ENCODE data around the gene ASIC2. TPM values are rescaled to one million over a fixed set of nuclear protein-coding genes. Genes with fewer than 3 reads are reported as not detected.

Gene ASIC2
- total RNA-seq, 2 donors from 2014 or later, result 3.0 to 3.3 TPM

DNA sequence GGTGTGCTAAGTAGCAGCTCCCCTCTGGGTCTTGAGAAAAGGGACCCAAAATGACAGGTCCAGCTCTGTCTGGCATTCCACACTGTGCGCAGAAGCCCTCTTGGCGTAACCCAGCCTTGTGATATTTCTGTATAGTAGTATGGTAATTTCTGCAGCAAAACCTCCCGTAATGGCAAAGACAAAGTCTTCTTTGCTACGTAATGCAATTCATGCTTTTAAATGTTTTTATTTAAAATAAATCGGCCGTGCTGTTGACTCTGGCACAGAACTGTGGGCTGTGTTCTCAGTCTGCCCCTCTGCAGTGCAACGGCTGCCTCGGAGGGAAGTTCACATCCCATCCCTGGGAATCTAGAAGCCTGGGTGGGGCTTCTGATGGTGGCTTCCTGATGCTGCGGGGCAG, 75.2 kb downstream of the ASIC2 start:
- peaks cover 53% of the 10 kb centered on the region for H3K27me3 Mint-ChIP-seq (ENCODE audit: insufficient read depth)
- TF ChIP-seq, protein P1, sequence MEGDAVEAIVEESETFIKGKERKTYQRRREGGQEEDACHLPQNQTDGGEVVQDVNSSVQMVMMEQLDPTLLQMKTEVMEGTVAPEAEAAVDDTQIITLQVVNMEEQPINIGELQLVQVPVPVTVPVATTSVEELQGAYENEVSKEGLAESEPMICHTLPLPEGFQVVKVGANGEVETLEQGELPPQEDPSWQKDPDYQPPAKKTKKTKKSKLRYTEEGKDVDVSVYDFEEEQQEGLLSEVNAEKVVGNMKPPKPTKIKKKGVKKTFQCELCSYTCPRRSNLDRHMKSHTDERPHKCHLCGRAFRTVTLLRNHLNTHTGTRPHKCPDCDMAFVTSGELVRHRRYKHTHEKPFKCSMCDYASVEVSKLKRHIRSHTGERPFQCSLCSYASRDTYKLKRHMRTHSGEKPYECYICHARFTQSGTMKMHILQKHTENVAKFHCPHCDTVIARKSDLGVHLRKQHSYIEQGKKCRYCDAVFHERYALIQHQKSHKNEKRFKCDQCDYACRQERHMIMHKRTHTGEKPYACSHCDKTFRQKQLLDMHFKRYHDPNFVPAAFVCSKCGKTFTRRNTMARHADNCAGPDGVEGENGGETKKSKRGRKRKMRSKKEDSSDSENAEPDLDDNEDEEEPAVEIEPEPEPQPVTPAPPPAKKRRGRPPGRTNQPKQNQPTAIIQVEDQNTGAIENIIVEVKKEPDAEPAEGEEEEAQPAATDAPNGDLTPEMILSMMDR (conservative IDR thresholded peaks at IDR 0.05), result no peak
- no peak overlapping the region for H3K27ac Mint-ChIP-seq
- no peak overlapping the region for H3K4me3 Mint-ChIP-seq
- H3K27ac ChIP-seq (ENCODE audit: low read depth, low read length), result no peak overlapping the region
- no peaks in the 10 kb centered on the region for H3K36me3 Mint-ChIP-seq (ENCODE audit: low read depth)
- H3K9me3 Mint-ChIP-seq, result no peaks in the 10 kb centered on the region
- no peak overlapping the region for H3K4me3 ChIP-seq (ENCODE audit: low read length)
- no peak for DNase-seq
- no peaks in the 10 kb centered on the region for H3K36me3 ChIP-seq (ENCODE audit: control insufficient read depth, insufficient read depth, low read length)
- no peak overlapping the region for H3K9ac ChIP-seq (ENCODE audit: extremely low read depth, low read length, poor library complexity, severe bottlenecking)
- no peaks in the 10 kb centered on the region for H3K4me1 ChIP-seq (ENCODE audit: control insufficient read depth, insufficient read depth, low read length)
- H3K27me3 ChIP-seq (ENCODE audit: control insufficient read depth, insufficient read depth, low read length, poor library complexity, severe bottlenecking), result peaks cover 42% of the 10 kb centered on the region
- WGBS, 2 experiments (ENCODE audit: insufficient coverage in 1 of 2, insufficient read length in 1 of 2), result 89 to 90% methylated on average over 6 to 9 of the region's 9 CpGs
- peaks cover 11% of the 10 kb centered on the region for H3K4me1 Mint-ChIP-seq
- H3K9me3 ChIP-seq (ENCODE audit: control insufficient read depth, low read length), result peaks cover 4% of the 10 kb centered on the region

- 84 to 86% methylated on average over 1 to 2 of the region's 2 CpGs for WGBS, 2 experiments (ENCODE audit: insufficient coverage in 1 of 2, insufficient read length in 1 of 2)
- TF ChIP-seq, protein P1 (conservative IDR thresholded peaks at IDR 0.05), result no peak
Observed at GRCh38 chr17:33214996-33215395, 78.1 kb downstream of the ASIC2 start.

DNA sequence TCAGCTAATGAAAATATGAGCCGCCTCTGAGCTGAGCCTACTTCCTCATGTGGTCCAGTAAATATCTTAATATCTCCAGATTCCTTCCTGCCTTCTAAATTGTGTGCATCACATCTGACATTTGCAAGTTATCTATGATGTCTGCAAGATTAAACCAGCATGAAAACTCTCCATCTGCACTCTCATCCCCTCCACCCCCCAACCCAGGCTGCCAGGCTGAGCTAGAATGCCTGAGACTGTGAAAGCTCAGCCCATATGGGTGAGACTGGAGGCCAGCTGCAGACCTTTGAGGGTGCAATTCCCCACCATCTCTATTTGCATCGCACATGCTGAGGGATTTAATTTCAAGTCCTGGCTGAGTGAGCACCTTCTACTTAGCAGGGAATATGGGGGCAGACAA, 82.8 kb downstream of the ASIC2 start:
- Mint-ChIP-seq H3K27ac (no peak overlapping the region), H3K4me1 (no peaks in the 10 kb centered on the region), H3K27me3 (ENCODE audit: insufficient read depth) (peaks cover 95% of the 10 kb centered on the region), H3K4me3 (no peak overlapping the region), H3K36me3 (ENCODE audit: low read depth) (no peaks in the 10 kb centered on the region), H3K9me3 (peaks cover 7% of the 10 kb centered on the region)
- H3K4me3 ChIP-seq (ENCODE audit: low read length), result no peak overlapping the region
- 86 to 92% methylated on average over 2 of the region's 2 CpGs for WGBS, 2 experiments (ENCODE audit: insufficient coverage in 1 of 2, insufficient read length in 1 of 2)
- peaks cover 19% of the 10 kb centered on the region for H3K9me3 ChIP-seq (ENCODE audit: control insufficient read depth, low read length)
- no peak overlapping the region for H3K27ac ChIP-seq (ENCODE audit: low read depth, low read length)
- DNase-seq, result no peak
- H3K4me1 ChIP-seq (ENCODE audit: control insufficient read depth, insufficient read depth, low read length), result no peaks in the 10 kb centered on the region
- H3K27me3 ChIP-seq (ENCODE audit: control insufficient read depth, insufficient read depth, low read length, poor library complexity, severe bottlenecking), result peaks cover 80% of the 10 kb centered on the region
- H3K9ac ChIP-seq (ENCODE audit: extremely low read depth, low read length, poor library complexity, severe bottlenecking), result no peak overlapping the region
- H3K36me3 ChIP-seq (ENCODE audit: control insufficient read depth, insufficient read depth, low read length), result no peaks in the 10 kb centered on the region
- TF ChIP-seq, protein P1 (conservative IDR thresholded peaks at IDR 0.05), result no peak

More at GRCh38 chr17:33214996-33215395, 78.1 kb downstream of the ASIC2 start:
- Histone ChIP-seq H3K27ac (ENCODE audit: low read depth, low read length) (no peak overlapping the region), H3K36me3 (ENCODE audit: control insufficient read depth, insufficient read depth, low read length) (no peaks in the 10 kb centered on the region), H3K27me3 (ENCODE audit: control insufficient read depth, insufficient read depth, low read length, poor library complexity, severe bottlenecking) (peaks cover 55% of the 10 kb centered on the region), H3K4me3 (ENCODE audit: low read length) (no peak overlapping the region), H3K9me3 (ENCODE audit: control insufficient read depth, low read length) (peaks cover 19% of the 10 kb centered on the region), H3K4me1 (ENCODE audit: control insufficient read depth, insufficient read depth, low read length) (no peaks in the 10 kb centered on the region), H3K9ac (ENCODE audit: extremely low read depth, low read length, poor library complexity, severe bottlenecking) (no peak overlapping the region)
- Mint-ChIP-seq H3K4me3 (no peak overlapping the region), H3K27ac (no peak overlapping the region), H3K4me1 (peaks cover 11% of the 10 kb centered on the region), H3K27me3 (ENCODE audit: insufficient read depth) (peaks cover 79% of the 10 kb centered on the region), H3K36me3 (ENCODE audit: low read depth) (no peaks in the 10 kb centered on the region), H3K9me3 (peaks cover 7% of the 10 kb centered on the region)
- DNase-seq, result no peak

Measured in endodermal cell (in vitro differentiated cells).